NCI-H2227 treated with DMSO at 0.1 percent for 48 hours (cell line): Measurements from ENCODE around the gene SERINC3.

Experiments
- DNase-seq: peaks from one replicate; lab custom pipeline; 2025; lab: John Stamatoyannopoulos, UW

Gene SERINC3

GRCh38 chr20:44463466-44463865, 58.4 kb downstream of the SERINC3 start:
- DNase-seq, result peak; percentile 21

- DNase-seq, result no peak
Observed at GRCh38 chr20:44461803-44462174, 60.1 kb downstream of the SERINC3 start.

GRCh38 chr20:44461142-44461802, 60.6 kb downstream of the SERINC3 start:
- no peak for DNase-seq

- peak; percentile 49 for DNase-seq
Observed at GRCh38 chr20:44460795-44461141, 61.1 kb downstream of the SERINC3 start.

DNA sequence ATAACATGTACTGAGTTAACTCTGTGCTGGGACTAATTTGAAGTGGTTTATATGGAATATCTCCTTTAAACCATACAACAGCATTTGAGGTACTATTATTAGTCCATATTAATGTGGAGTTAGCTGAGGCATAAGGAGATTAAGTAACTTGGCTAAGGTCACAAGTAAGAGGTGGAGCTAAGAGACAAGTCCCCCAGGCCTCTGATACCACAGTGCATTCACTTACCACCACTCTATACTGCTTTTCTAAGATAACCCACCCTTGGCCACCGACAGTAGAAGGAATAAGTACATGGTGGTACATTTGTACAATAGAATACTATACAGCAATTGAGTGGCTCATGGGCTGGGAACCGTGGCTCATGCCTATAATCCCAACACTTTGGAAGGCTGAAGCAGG, 62.6 kb downstream of the SERINC3 start:
- DNase-seq, result no peak

- peak; percentile 15 for DNase-seq
Observed at GRCh38 chr20:44457016-44457415, 64.9 kb downstream of the SERINC3 start.

- DNase-seq, result no peak
Observed at GRCh38 chr20:44456611-44457010, 65.3 kb downstream of the SERINC3 start.

DNA sequence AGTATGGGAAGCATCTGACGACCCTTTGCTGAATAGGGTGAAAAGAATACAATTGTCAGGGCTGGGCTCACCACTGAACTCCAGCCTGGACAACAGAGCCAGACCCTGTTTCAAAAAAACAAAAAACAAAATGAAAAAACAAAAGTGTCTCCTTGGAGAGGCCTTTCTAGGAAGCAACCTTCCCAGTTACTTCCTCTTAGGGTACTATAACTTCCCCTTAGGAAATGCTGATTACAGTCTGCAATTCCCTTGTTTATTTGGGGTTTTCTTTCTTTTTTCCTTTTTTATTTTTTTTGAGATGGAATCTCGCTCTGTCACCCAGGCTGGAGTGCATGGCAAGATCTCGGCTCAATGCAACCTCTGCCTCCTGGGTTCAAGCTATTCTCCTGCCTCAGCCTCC, 66.7 kb downstream of the SERINC3 start:
- DNase-seq, result no peak

- no peak for DNase-seq
Observed at GRCh38 chr20:44454306-44454963, 67.4 kb downstream of the SERINC3 start.

- DNase-seq, result no peak
Observed at GRCh38 chr20:44450903-44451450, 70.9 kb downstream of the SERINC3 start.

- DNase-seq, result no peak
Observed at GRCh38 chr20:44450281-44450889, 71.5 kb downstream of the SERINC3 start.

GRCh38 chr20:44449864-44450263, 72.0 kb downstream of the SERINC3 start:
- no peak for DNase-seq

- no peak for DNase-seq
Observed at GRCh38 chr20:44448753-44449546, 72.9 kb downstream of the SERINC3 start.

DNA sequence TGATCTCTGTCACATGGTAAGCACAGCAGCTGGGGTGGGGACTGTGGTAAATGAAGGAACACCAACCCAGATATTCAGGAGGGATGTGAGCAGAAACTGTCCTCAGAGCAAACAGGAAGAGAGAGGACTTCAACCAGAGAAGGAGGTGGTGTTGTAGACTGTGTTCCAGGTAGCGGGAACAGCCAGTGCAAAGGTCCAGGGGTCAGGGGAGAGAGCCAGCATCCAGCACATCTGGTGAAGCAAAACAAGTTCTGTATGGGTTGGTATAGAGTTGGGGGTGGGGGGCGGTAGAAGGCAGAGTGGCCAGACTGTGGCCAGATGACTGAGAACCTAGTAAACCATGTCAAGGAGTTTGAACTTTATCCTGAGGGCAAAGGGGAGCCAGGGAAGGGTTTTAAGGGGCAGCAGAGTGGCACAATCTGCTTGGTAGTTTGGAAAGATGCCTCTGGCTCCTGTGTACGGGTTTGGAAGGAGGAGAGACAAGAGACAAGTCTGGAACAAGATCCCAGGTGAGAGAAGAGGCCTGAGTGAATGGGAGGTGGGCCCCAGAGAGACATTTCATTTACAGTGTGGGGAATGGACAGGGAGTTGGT, 73.9 kb downstream of the SERINC3 start:
- no peak for DNase-seq
